Gastroesophageal sphincter (tissue), 3 donors: ENCODE results near the gene SP140L.
"Not testable (repeated sequence)": the region's sequence is repeated elsewhere in the genome, so short reads cannot be mapped to it uniquely, and the experiment has no call there.

Experiments
- CTCF ChIP-seq, 4 experiments: fragments of 200-600 bp in 2 of 4; fragments of 450-650 bp in 2 of 4; sonication (generic) in 1 of 4; IDR thresholded peaks; one replicate each; pipeline ENCODE4 v1.5.1; 2017 to 2019; ENCODE audit warnings: antibody characterized with exemption in 4 of 4, mild to moderate bottlenecking in 2 of 4, moderate library complexity in 2 of 4
- EP300 ChIP-seq: sonication (generic); formaldehyde crosslinking; IDR thresholded peaks from one replicate; pipeline ENCODE4 v1.6.1; 2017; ENCODE audit warnings: antibody characterized with exemption, mild to moderate bottlenecking

- TF ChIP-seq EP300; CTCF (IDR thresholded peaks at IDR 0.05): not testable (repeated sequence)
Measured at GRCh38 chr2:230311634-230312033, 15.4 kb upstream of the SP140L start.
